Vagina (tissue), 2 donors: ENCODE results near the gene ABCG1. TPM values are rescaled to one million over a fixed set of nuclear protein-coding genes. Genes with fewer than 3 reads are reported as not detected.

ENCODE experiments used
- DNase-seq, 2 donors: peaks; one replicate each; pipeline ENCODE4 v3.0.0-alpha.2; 2017; ENCODE audit errors: extremely low spot score in 2 of 2
- H3K27ac ChIP-seq: fragments of 200-600 bp; sonication (generic); one replicate; pipeline ENCODE4 v1.5.1; 2019
- H3K27me3 ChIP-seq: fragments of 200-600 bp; sonication (generic); one replicate; pipeline ENCODE4 v1.5.1; 2019
- H3K36me3 ChIP-seq, 2 donors: fragments of 200-600 bp; sonication (generic); one replicate each; pipeline ENCODE4 v1.5.1; 2017 to 2019
- H3K4me1 ChIP-seq: fragments of 200-600 bp; sonication (generic); one replicate; pipeline ENCODE4 v1.5.1; 2019
- H3K4me3 ChIP-seq, 2 donors: fragments of 200-600 bp; sonication (generic); 1 replicate in 1 of 2; 2 replicates in 1 of 2; pipeline ENCODE4 v1.5.1; 2016 to 2019
- H3K9me3 ChIP-seq: fragments of 200-600 bp; sonication (generic); one replicate; pipeline ENCODE4 v1.5.1; 2019
- POLR2A ChIP-seq, 2 donors: fragments of 450-650 bp; IDR thresholded peaks; one replicate each; pipeline ENCODE4 v1.6.1; 2017; ENCODE audit warnings: antibody characterized with exemption in 2 of 2, mild to moderate bottlenecking in 2 of 2, moderate library complexity in 2 of 2
- POLR2AphosphoS5 ChIP-seq, 2 donors: sonication (generic); formaldehyde crosslinking; IDR thresholded peaks; one replicate each; pipeline ENCODE4 v1.9.0; 2017; ENCODE audit warnings: antibody characterized with exemption in 2 of 2, mild to moderate bottlenecking in 2 of 2, low read depth in 1 of 2; ENCODE audit not compliant: insufficient read depth in 1 of 2
- intact Hi-C: fragments of 100-400 bp; cut with DNase I; formaldehyde crosslinking; loops from one replicate; pipeline ENCODE4 v1.15.1; 2023
- total RNA-seq: library from RNA; depleted of rRNA; stranded (reverse); fragments of >200 nt; gene quantifications from one replicate; pipeline ENCODE4 v1.2.3, GENCODE V29; 2016
- TF ChIP-seq, protein P1 (sequence below), 3 experiments: fragments of 450-650 bp in 2 of 3; fragments of 200-600 bp in 1 of 3; sonication (generic) in 1 of 3; IDR thresholded peaks; one replicate each; pipeline ENCODE4 v1.5.1; 2017 to 2019; ENCODE audit warnings: antibody characterized with exemption in 3 of 3, mild to moderate bottlenecking in 2 of 3, moderate library complexity in 2 of 3

ABCG1 gene
- total RNA-seq, 1 donor from 2014 or later: 18.7 TPM

DNA sequence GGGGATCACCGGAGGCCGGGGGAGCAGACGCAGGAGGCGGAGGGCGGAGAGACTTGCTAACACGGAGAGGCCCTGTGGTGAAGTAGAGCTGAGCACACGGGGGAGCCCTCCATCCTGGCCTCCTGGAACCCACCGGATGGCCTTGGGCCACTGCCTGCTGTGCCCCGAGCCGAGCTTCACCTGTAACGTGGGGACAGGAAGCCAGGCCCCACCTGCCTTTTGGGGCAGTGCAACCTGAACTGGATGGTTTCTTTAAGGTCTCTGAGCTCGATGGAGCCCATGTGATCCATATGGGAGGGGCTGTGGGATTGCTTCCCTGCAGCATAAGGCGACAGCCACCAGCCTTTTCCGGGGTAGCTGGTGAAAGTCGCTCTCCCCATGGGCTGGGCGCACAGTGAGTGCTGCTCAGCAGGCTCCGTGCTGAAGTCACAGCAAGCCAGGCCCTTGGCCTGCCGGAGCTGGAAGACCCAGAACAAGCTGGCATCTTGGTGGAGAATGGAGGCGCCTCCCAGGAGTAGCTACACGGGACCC, 60.5 kb downstream of the ABCG1 start:
- Histone ChIP-seq H3K4me3 (no peak overlapping the region), H3K4me1 (no peaks in the 10 kb centered on the region), H3K27me3 (no peaks in the 10 kb centered on the region), H3K36me3 (no peaks in the 10 kb centered on the region), H3K27ac (no peak overlapping the region), H3K9me3 (no peaks in the 10 kb centered on the region)
- TF ChIP-seq POLR2A (IDR thresholded peaks at IDR 0.05) (no peak), POLR2AphosphoS5 (IDR thresholded peaks at IDR 0.05; ENCODE audit: insufficient read depth in 1 of 2, low read depth in 1 of 2) (no peak)
- TF ChIP-seq, protein P1, sequence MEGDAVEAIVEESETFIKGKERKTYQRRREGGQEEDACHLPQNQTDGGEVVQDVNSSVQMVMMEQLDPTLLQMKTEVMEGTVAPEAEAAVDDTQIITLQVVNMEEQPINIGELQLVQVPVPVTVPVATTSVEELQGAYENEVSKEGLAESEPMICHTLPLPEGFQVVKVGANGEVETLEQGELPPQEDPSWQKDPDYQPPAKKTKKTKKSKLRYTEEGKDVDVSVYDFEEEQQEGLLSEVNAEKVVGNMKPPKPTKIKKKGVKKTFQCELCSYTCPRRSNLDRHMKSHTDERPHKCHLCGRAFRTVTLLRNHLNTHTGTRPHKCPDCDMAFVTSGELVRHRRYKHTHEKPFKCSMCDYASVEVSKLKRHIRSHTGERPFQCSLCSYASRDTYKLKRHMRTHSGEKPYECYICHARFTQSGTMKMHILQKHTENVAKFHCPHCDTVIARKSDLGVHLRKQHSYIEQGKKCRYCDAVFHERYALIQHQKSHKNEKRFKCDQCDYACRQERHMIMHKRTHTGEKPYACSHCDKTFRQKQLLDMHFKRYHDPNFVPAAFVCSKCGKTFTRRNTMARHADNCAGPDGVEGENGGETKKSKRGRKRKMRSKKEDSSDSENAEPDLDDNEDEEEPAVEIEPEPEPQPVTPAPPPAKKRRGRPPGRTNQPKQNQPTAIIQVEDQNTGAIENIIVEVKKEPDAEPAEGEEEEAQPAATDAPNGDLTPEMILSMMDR (IDR thresholded peaks at IDR 0.05): no peak
- intact Hi-C loops: no loop called here
- no peak for DNase-seq

DNA sequence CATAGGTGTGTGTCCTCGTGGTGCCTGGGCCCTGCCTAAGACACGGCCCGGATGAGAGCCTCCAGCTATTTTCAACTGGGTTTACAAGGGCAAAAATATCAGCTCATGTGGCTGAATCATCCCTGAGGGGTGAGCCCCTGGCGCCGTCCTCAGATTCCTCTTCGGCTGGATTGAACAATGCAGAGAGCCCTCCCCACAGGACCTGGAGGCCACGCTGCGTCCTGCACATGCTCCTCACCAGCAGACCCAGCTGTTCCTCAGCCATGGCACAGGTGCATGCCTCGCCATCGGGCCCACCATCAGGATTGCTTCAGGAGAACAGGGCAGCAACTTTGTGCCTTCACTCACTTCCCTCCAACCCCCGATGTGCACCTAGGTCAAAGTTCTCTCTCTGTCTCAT, 60.9 kb downstream of the ABCG1 start:
- H3K27ac ChIP-seq: no peak overlapping the region
- intact Hi-C loops: no loop called here
- H3K4me3 ChIP-seq: no peak overlapping the region
- no peaks in the 10 kb centered on the region for H3K9me3 ChIP-seq
- TF ChIP-seq POLR2AphosphoS5 (IDR thresholded peaks at IDR 0.05; ENCODE audit: insufficient read depth in 1 of 2, low read depth in 1 of 2): no peak
- TF ChIP-seq, protein P1 (IDR thresholded peaks at IDR 0.05): no peak
- no peak for TF ChIP-seq POLR2A (IDR thresholded peaks at IDR 0.05)
- no peaks in the 10 kb centered on the region for H3K36me3 ChIP-seq
- DNase-seq: no peak
- H3K4me1 ChIP-seq: no peaks in the 10 kb centered on the region
- no peaks in the 10 kb centered on the region for H3K27me3 ChIP-seq

DNA sequence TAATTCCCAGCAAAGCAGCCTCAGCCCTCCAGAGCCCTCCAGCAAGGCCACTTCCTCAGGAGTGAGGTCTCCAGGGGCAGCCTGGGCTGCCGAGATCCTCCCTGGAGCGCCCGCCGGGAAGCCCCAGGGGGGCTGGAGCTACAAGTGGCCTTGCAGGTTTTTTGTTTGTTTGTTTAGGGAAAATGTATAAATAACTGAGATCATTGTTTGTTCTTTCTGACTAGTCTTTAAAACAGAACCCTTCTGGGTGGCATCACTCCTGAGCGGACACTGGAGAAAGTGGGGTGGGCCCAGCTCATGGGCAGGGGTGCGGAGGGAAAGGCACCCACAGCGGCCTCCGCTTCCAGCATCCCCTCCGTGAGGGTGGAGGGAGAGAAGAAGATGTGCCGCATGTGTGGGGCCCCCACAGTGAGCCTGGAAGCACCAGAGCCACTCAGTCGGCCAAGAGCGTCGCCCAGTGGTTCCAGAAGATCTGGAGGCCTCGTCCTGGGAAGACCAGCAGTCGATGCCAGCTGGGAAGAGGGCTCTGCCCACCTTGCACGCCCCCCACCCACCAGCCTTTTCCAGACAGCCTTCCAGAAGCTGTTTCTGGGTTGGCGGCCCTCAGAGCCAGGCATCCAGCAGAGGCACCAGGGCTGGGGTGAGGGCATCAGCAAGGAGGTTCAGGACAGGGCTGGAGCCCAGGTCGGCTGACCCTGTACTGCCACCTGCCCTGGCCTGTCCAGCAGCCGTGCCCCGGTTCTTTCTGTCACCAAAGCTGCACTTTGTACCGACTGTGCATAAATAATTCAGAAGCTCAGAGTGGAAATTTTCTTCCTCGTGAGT, 61.6 kb downstream of the ABCG1 start:
- H3K36me3 ChIP-seq: no peaks in the 10 kb centered on the region
- TF ChIP-seq POLR2A (IDR thresholded peaks at IDR 0.05) (no peak), POLR2AphosphoS5 (IDR thresholded peaks at IDR 0.05; ENCODE audit: insufficient read depth in 1 of 2, low read depth in 1 of 2) (no peak)
- TF ChIP-seq, protein P1 (IDR thresholded peaks at IDR 0.05): no peak
- no peaks in the 10 kb centered on the region for H3K4me1 ChIP-seq
- H3K27me3 ChIP-seq: no peaks in the 10 kb centered on the region
- no peak for DNase-seq
- no peak overlapping the region for H3K27ac ChIP-seq
- H3K9me3 ChIP-seq: no peaks in the 10 kb centered on the region
- intact Hi-C loops: no loop called here
- H3K4me3 ChIP-seq: no peak overlapping the region

DNA sequence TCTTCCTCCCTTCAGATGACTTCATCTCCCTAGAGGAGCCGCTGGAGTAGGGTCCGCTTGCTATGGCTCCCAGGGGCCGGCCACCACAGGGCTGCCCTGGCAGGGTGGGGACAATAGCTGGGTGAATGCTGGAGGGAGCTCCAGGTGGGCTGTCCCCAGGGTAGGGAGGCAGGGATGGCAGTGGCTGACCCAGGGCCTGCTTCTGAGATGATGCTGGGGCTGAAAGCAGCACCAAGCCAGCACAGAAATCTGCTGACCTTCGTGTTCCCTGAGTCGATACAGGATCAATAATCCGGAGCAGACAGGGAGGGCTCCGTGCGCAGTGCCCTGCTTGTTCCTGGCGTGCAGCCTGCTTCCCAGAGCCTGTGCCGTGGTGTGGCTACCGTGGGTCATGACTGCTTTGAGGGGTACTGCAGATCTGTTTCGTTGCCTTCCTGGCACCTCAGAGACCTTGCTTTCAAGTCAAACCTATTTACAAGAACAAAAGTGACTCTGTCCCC, 62.3 kb downstream of the ABCG1 start:
- H3K36me3 ChIP-seq: no peaks in the 10 kb centered on the region
- H3K4me1 ChIP-seq: no peaks in the 10 kb centered on the region
- TF ChIP-seq POLR2A (IDR thresholded peaks at IDR 0.05) (no peak), POLR2AphosphoS5 (IDR thresholded peaks at IDR 0.05; ENCODE audit: insufficient read depth in 1 of 2, low read depth in 1 of 2) (no peak)
- TF ChIP-seq, protein P1 (IDR thresholded peaks at IDR 0.05): no peak
- no peak overlapping the region for H3K4me3 ChIP-seq
- no peak overlapping the region for H3K27ac ChIP-seq
- intact Hi-C loops: no loop called here
- H3K9me3 ChIP-seq: no peaks in the 10 kb centered on the region
- no peaks in the 10 kb centered on the region for H3K27me3 ChIP-seq
- no peak for DNase-seq

DNA sequence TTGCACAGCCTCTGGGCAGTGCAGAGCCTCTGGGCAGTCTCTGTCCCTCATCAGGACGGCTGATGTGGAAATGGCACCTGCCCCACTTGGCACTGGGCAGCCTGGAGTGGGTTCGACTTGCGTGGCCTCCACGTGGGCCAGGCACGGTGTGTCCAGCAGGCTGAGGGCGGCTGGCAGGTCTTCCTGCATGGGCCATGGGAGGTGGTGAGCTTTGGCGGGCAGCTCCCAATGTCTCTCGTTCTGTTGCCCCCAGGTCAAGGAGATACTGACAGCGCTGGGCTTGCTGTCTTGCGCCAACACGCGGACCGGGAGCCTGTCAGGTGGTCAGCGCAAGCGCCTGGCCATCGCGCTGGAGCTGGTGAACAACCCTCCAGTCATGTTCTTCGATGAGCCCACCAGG, 63.1 kb downstream of the ABCG1 start:
- Histone ChIP-seq H3K27me3 (no peaks in the 10 kb centered on the region), H3K4me3 (no peak overlapping the region), H3K4me1 (no peaks in the 10 kb centered on the region), H3K36me3 (no peaks in the 10 kb centered on the region), H3K9me3 (no peaks in the 10 kb centered on the region), H3K27ac (no peak overlapping the region)
- TF ChIP-seq POLR2AphosphoS5 (IDR thresholded peaks at IDR 0.05; ENCODE audit: insufficient read depth in 1 of 2, low read depth in 1 of 2): no peak
- no peak for TF ChIP-seq POLR2A (IDR thresholded peaks at IDR 0.05)
- TF ChIP-seq, protein P1 (IDR thresholded peaks at IDR 0.05): no peak
- DNase-seq: no peak
- intact Hi-C loops: no loop called here
